Activated effector memory CD4-positive, alpha-beta T cell treated with anti-CD3 and anti-CD28 coated beads, Interleukin-2, amount 50 U/mL, for 16 hours (primary cell): ENCODE measurements around the gene FNBP1.
A peak's percentile ranks its signal among the peaks of the same experiment; 100 is the strongest.
"Not testable (repeated sequence)": the region's sequence is repeated elsewhere in the genome, so short reads cannot be mapped to it uniquely, and the experiment has no call there.

Experiments used
- DNase-seq: peaks from one replicate; pipeline ENCODE4 v3.0.0-alpha.2; 2020

Gene FNBP1

GRCh38 chr9:130020618-130021017 lies 22.4 kb downstream of the FNBP1 start:
- peak; percentile 42 for DNase-seq

GRCh38 chr9:130018265-130018664 lies 24.7 kb downstream of the FNBP1 start:
- DNase-seq: peak; percentile 62

GRCh38 chr9:130017510-130017909 lies 25.5 kb downstream of the FNBP1 start:
- DNase-seq: not testable (repeated sequence)

GRCh38 chr9:130017076-130017475 lies 25.9 kb downstream of the FNBP1 start:
- no peak for DNase-seq

- DNase-seq: no peak
Measured at GRCh38 chr9:130015353-130016019, 27.5 kb downstream of the FNBP1 start.

GRCh38 chr9:130013326-130013725 lies 29.7 kb downstream of the FNBP1 start:
- DNase-seq: peak; percentile 53

- peak; percentile 83 for DNase-seq
Measured at GRCh38 chr9:130010151-130010988, 32.6 kb downstream of the FNBP1 start.

GRCh38 chr9:130009546-130009945 lies 33.4 kb downstream of the FNBP1 start:
- peak; percentile 58 for DNase-seq

GRCh38 chr9:130008538-130008937 lies 34.5 kb downstream of the FNBP1 start:
- peak; percentile 52 for DNase-seq

GRCh38 chr9:130006952-130007351 lies 36.0 kb downstream of the FNBP1 start:
- DNase-seq: peak; percentile 54

GRCh38 chr9:130003943-130004552 lies 38.9 kb downstream of the FNBP1 start:
- peak; percentile 47 for DNase-seq

GRCh38 chr9:130002320-130002719 lies 40.7 kb downstream of the FNBP1 start:
- peak; percentile 53 for DNase-seq

GRCh38 chr9:130001190-130001589 lies 41.8 kb downstream of the FNBP1 start:
- no peak for DNase-seq

- DNase-seq: peak; percentile 63
Measured at GRCh38 chr9:129999141-129999510, 43.9 kb downstream of the FNBP1 start.

- peak; percentile 77 for DNase-seq
Measured at GRCh38 chr9:129998491-129999140, 44.4 kb downstream of the FNBP1 start.

GRCh38 chr9:129997706-129998105 lies 45.3 kb downstream of the FNBP1 start:
- DNase-seq: peak; percentile 60

GRCh38 chr9:129996161-129996830 lies 46.7 kb downstream of the FNBP1 start:
- no peak for DNase-seq

- no peak for DNase-seq
Measured at GRCh38 chr9:129995409-129996160, 47.4 kb downstream of the FNBP1 start.

GRCh38 chr9:129994882-129995281 lies 48.1 kb downstream of the FNBP1 start:
- no peak for DNase-seq

GRCh38 chr9:129991139-129991538 lies 51.9 kb downstream of the FNBP1 start:
- DNase-seq: not testable (repeated sequence)

GRCh38 chr9:129990269-129991010 lies 52.5 kb downstream of the FNBP1 start:
- DNase-seq: peak; percentile 74
